Osteoblast (primary cell): Measurements from ENCODE around the gene SHB. TPM values are rescaled to one million over a fixed set of nuclear protein-coding genes. Genes with fewer than 3 reads are reported as not detected.

Experiments
- DNase-seq: peaks from one replicate; pipeline ENCODE4 v3.0.0; 2011; ENCODE audit warnings: low spot score, mixed read lengths; ENCODE audit not compliant: insufficient read length; ENCODE audit errors: missing footprints
- H2AFZ ChIP-seq: 2 replicates; pipeline ENCODE4 v1.6.0; 2011; ENCODE audit warnings: mild to moderate bottlenecking, low read length
- H3K27ac ChIP-seq: 2 replicates; pipeline ENCODE4 v1.5.1; 2011; ENCODE audit warnings: mild to moderate bottlenecking, low read depth, low read length, moderate library complexity
- H3K27me3 ChIP-seq: 2 replicates; pipeline ENCODE4 v1.6.0; 2012; ENCODE audit warnings: mild to moderate bottlenecking, control low read depth, inconsistent platforms, low read length, moderate library complexity; ENCODE audit not compliant: insufficient read depth
- H3K36me3 ChIP-seq: 2 replicates; pipeline ENCODE4 v1.5.1; 2011; ENCODE audit warnings: mild to moderate bottlenecking, low read length, control low read depth, moderate library complexity; ENCODE audit not compliant: insufficient read depth
- H3K4me1 ChIP-seq: 2 replicates; pipeline ENCODE4 v1.5.1; 2011; ENCODE audit warnings: mild to moderate bottlenecking, low read length, control low read depth, moderate library complexity; ENCODE audit not compliant: insufficient read depth
- H3K4me2 ChIP-seq: 2 replicates; pipeline ENCODE4 v1.6.0; 2011; ENCODE audit warnings: mild to moderate bottlenecking, low read length; ENCODE audit not compliant: insufficient read depth
- H3K4me3 ChIP-seq: fragments of 200-600 bp; sonication (generic); 3 replicates; pipeline ENCODE4 v1.5.1; 2012; ENCODE audit warnings: mild to moderate bottlenecking, low read length, inconsistent platforms; ENCODE audit not compliant: insufficient read depth
- H3K79me2 ChIP-seq: 2 replicates; pipeline ENCODE4 v1.6.0; 2012; ENCODE audit warnings: mild to moderate bottlenecking, low read length, control low read depth, inconsistent platforms; ENCODE audit not compliant: insufficient read depth
- H3K9me3 ChIP-seq: 2 replicates; pipeline ENCODE4 v1.5.1; 2011; ENCODE audit warnings: low read depth, low read length, control low read depth
- H4K20me1 ChIP-seq: 2 replicates; pipeline ENCODE4 v1.6.0; 2012; ENCODE audit warnings: mild to moderate bottlenecking, low read length, control low read depth; ENCODE audit not compliant: insufficient read depth
- CTCF ChIP-seq: IDR thresholded peaks from 2 replicates; pipeline ENCODE4 v1.5.1; 2011; ENCODE audit warnings: mild to moderate bottlenecking, low read depth, low read length, moderate library complexity; ENCODE audit errors: extremely low read depth
- total RNA-seq: library from RNA; depleted of rRNA; stranded (reverse); fragments of >200 nt; gene quantifications from 2 replicates; pipeline ENCODE4 v1.2.3, GENCODE V29; 2012

The SHB gene
- total RNA-seq, 1 donor, result 9.4 TPM

- Histone ChIP-seq H3K36me3 (peaks cover 4% of the 10 kb centered on the region), H2AFZ (no peak overlapping the region), H3K27me3 (no peaks in the 10 kb centered on the region), H4K20me1 (peaks cover under 1% of the 10 kb centered on the region), H3K4me1 (peaks cover 49% of the 10 kb centered on the region), H3K4me3 (peak overlapping the region; percentile 10), H3K79me2 (peaks cover 88% of the 10 kb centered on the region), H3K4me2 (peak overlapping the region; percentile 55), H3K27ac (peak overlapping the region; percentile 94), H3K9me3 (no peaks in the 10 kb centered on the region)
- no peak for TF ChIP-seq CTCF
- DNase-seq, result peak; percentile 72
These were observed 42.0 kb downstream of the SHB start for GRCh38 chr9:38026840-38027527.

- TF ChIP-seq CTCF, result no peak
- Histone ChIP-seq H3K4me2 (peak overlapping the region; percentile 55), H3K27me3 (no peaks in the 10 kb centered on the region), H4K20me1 (no peaks in the 10 kb centered on the region), H3K4me1 (peaks cover 49% of the 10 kb centered on the region), H3K36me3 (peaks cover 5% of the 10 kb centered on the region), H2AFZ (no peak overlapping the region), H3K79me2 (peaks cover 85% of the 10 kb centered on the region), H3K9me3 (no peaks in the 10 kb centered on the region), H3K27ac (peak overlapping the region; percentile 94), H3K4me3 (peak overlapping the region; percentile 10)
- peak; percentile 96 for DNase-seq
These were observed 42.8 kb downstream of the SHB start for GRCh38 chr9:38026021-38026809.

GRCh38 chr9:38025166-38025565 lies 43.9 kb downstream of the SHB start:
- peaks cover 53% of the 10 kb centered on the region for H3K4me1 ChIP-seq
- peaks cover 5% of the 10 kb centered on the region for H3K36me3 ChIP-seq
- peak; percentile 32 for DNase-seq
- no peak overlapping the region for H2AFZ ChIP-seq
- no peaks in the 10 kb centered on the region for H4K20me1 ChIP-seq
- peaks cover 82% of the 10 kb centered on the region for H3K79me2 ChIP-seq
- TF ChIP-seq CTCF, result no peak
- peak overlapping the region; percentile 94 for H3K27ac ChIP-seq
- H3K4me3 ChIP-seq, result no peak overlapping the region
- H3K4me2 ChIP-seq, result peak overlapping the region; percentile 55
- H3K27me3 ChIP-seq, result no peaks in the 10 kb centered on the region
- H3K9me3 ChIP-seq, result no peaks in the 10 kb centered on the region

- no peak for TF ChIP-seq CTCF
- Histone ChIP-seq H3K4me1 (peaks cover 60% of the 10 kb centered on the region), H3K79me2 (peaks cover 79% of the 10 kb centered on the region), H3K27me3 (no peaks in the 10 kb centered on the region), H3K36me3 (peaks cover 5% of the 10 kb centered on the region), H3K4me2 (peak overlapping the region; percentile 55), H3K9me3 (no peaks in the 10 kb centered on the region), H4K20me1 (no peaks in the 10 kb centered on the region), H3K4me3 (no peak overlapping the region), H3K27ac (peak overlapping the region; percentile 94), H2AFZ (no peak overlapping the region)
- DNase-seq, result peak; percentile 76
These were observed 44.9 kb downstream of the SHB start for GRCh38 chr9:38024036-38024681.
